H1 (cell line): Measurements from ENCODE around the gene KPNA3. TPM values are rescaled to one million over a fixed set of nuclear protein-coding genes. Genes with fewer than 3 reads are reported as not detected.

Experiments
- ATF2 ChIP-seq: IDR thresholded peaks from 2 replicates; pipeline ENCODE4 v1.6.1; 2012; ENCODE audit warnings: low read length, inconsistent platforms
- CBX5 ChIP-seq: fragments of 300-800, 300-1000 bp; sonication (generic); IDR thresholded peaks from 2 replicates; pipeline ENCODE4 v1.7.1; 2016; ENCODE audit warnings: antibody characterized with exemption, low read length, low read depth
- JUND ChIP-seq: IDR thresholded peaks from 2 replicates; pipeline ENCODE4 v1.6.1; 2011; ENCODE audit warnings: mild to moderate bottlenecking, improper control_type of control experiment, low read length
- polyA plus RNA-seq, 7 experiments: library from polyadenylated mRNA; depleted of rRNA in 3 of 7; stranded (reverse) in 5 of 7; unstranded in 2 of 7; fragments of >200 nt in 5 of 7; fragments of 200-250 nt in 2 of 7; gene quantifications; 1 replicate in 5 of 7; 2 replicates in 1 of 7; 4 replicates in 1 of 7; pipeline versions ENCODE4 v1.2.1 to v1.2.3, GENCODE V29; 2011 to 2013; ENCODE audit warnings: missing spikeins in 2 of 7, mixed read lengths in 2 of 7
- total RNA-seq: library from RNA; stranded (reverse); fragmentation: NEBNext Ultra II Directional; extraction: Animal tissue kit (Norgen Biotek cat#: 25700); gene quantifications from 2 replicates; pipeline ENCODE4 v1.2.1, GENCODE V29; 2021

The KPNA3 gene
- total and polyA plus RNA-seq, 2 of the 8 experiments (the other 6 are each of a cell fraction or from before 2014, with no cell fraction given) = 21.4 to 63.2 TPM

- TF ChIP-seq CBX5 (no peak), JUND (no peak), ATF2 (no peak)
Measured at GRCh38 chr13:49791315-49791710, 1.2 kb downstream of the KPNA3 start (continued).
